ENCODE data around the gene DEFB123.
"Not testable (repeated sequence)": the region's sequence is repeated elsewhere in the genome, so short reads cannot be mapped to it uniquely, and the experiment has no call there.

The DEFB123 gene

GRCh38 chr20:31449511-31450414, 9.3 kb downstream of the DEFB123 start:
- DNase-seq (ENCODE audit: low read depth): no peak
- TF ChIP-seq, protein P1, sequence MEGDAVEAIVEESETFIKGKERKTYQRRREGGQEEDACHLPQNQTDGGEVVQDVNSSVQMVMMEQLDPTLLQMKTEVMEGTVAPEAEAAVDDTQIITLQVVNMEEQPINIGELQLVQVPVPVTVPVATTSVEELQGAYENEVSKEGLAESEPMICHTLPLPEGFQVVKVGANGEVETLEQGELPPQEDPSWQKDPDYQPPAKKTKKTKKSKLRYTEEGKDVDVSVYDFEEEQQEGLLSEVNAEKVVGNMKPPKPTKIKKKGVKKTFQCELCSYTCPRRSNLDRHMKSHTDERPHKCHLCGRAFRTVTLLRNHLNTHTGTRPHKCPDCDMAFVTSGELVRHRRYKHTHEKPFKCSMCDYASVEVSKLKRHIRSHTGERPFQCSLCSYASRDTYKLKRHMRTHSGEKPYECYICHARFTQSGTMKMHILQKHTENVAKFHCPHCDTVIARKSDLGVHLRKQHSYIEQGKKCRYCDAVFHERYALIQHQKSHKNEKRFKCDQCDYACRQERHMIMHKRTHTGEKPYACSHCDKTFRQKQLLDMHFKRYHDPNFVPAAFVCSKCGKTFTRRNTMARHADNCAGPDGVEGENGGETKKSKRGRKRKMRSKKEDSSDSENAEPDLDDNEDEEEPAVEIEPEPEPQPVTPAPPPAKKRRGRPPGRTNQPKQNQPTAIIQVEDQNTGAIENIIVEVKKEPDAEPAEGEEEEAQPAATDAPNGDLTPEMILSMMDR (IDR thresholded peaks at IDR 0.05; ENCODE audit: low read depth, low read length, missing control alignments): no peak
- no peak overlapping the region for H3K4me3 ChIP-seq (ENCODE audit: low read depth, low read length)

DNA sequence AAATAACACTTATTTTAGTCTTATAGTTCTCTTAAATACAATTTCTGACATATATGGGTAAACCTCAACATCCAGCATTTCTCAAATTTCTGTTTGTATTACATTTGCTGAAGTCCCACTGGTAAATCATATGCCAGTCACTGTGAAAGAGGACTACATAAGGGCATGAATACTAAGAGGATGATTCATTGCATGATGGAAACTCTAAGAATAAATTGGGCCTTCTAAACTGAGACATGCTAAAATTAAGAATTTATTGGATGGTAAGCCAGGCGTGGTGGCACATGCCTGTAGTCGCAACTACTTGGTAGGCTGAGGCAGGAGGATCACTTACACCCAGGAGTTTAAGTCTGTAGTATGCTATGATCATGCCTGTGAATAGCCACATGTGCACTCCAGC, 12.1 kb downstream of the DEFB123 start:
- H3K4me3 ChIP-seq (ENCODE audit: low read depth, low read length): no peak overlapping the region
- TF ChIP-seq, protein P1 (IDR thresholded peaks at IDR 0.05; ENCODE audit: low read depth, low read length, missing control alignments): no peak
- no peak for DNase-seq (ENCODE audit: low read depth)

GRCh38 chr20:31454361-31454760, 13.9 kb downstream of the DEFB123 start:
- H3K4me3 ChIP-seq (ENCODE audit: low read depth, low read length): no peak overlapping the region
- DNase-seq (ENCODE audit: low read depth): no peak
- TF ChIP-seq, protein P1 (IDR thresholded peaks at IDR 0.05; ENCODE audit: low read depth, low read length, missing control alignments): no peak

- H3K4me3 ChIP-seq (ENCODE audit: low read depth, low read length); DNase-seq (ENCODE audit: low read depth): not testable (repeated sequence)
These were observed 30.5 kb downstream of the DEFB123 start for GRCh38 chr20:31470946-31471345.

- TF ChIP-seq, protein P1 (IDR thresholded peaks at IDR 0.05; ENCODE audit: low read depth, low read length, missing control alignments): no peak
- no peak for DNase-seq (ENCODE audit: low read depth)
- H3K4me3 ChIP-seq (ENCODE audit: low read depth, low read length): no peak overlapping the region
These were observed 32.2 kb downstream of the DEFB123 start for GRCh38 chr20:31472395-31473330.

DNA sequence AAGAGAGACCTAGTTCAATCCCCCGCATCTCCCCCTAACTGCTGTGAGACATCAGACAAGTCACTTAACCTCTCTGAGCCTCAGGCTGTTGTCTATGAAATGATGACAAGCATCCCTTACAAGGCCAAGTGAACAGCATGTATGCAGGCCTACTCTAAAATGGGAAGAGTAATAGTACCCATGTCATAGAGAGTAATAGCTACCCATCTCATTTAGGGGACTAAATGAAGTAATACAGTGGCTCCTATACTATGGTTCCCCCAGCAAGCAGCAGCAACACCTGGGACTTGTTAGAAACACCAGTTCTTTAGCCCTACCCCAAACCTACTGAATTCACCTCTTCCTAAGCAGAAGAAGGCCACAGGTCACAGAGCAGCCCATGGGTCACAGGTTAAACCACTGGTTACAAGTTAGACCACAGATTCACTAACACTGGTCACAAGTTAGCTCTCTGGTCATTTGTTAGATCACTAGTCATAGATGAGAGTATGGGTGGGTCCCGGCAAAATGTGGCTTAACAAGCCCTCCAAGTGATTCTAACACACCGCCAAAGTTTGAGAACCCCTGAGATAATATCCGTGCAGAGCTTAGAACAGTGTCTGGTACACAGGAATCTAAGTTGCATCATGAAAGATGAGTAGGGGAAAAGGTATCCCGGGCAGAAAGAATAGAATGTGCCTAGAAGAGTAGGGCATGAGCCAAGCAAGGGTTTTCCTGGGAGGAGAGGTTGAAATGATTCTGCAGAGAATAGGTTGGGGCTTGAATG, 33.1 kb downstream of the DEFB123 start:
- H3K4me3 ChIP-seq (ENCODE audit: low read depth, low read length): no peak overlapping the region
- DNase-seq (ENCODE audit: low read depth): no peak
- TF ChIP-seq, protein P1 (IDR thresholded peaks at IDR 0.05; ENCODE audit: low read depth, low read length, missing control alignments): no peak

DNA sequence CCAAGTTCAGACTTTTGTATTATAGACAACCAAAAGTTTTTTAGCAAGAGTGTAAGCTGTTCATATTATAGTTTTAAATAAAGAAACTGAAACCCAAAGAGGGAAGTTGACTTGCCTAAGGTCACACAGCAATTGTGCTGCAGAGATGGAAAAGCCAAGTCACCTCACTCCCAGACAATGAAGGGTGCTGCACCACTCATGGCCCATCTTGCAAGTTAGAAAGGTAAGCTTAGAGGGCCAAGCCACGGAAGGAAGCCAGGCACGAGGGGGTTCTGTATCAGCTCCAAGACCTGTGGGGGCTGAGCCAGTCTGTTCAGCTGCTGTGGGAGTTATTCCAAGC, 33.6 kb downstream of the DEFB123 start:
- no peak overlapping the region for H3K4me3 ChIP-seq (ENCODE audit: low read depth, low read length)
- TF ChIP-seq, protein P1 (IDR thresholded peaks at IDR 0.05; ENCODE audit: low read depth, low read length, missing control alignments): no peak
- DNase-seq (ENCODE audit: low read depth): peak; percentile 13
